Fibroblast of pulmonary artery (primary cell): ENCODE measurements around the gene RAX2.

Experiments used
- DNase-seq: peaks from one replicate; pipeline ENCODE4 v3.0.0-alpha.2; 2010; ENCODE audit warnings: low read depth
- H3K4me3 ChIP-seq: replicated peaks from 2 replicates; pipeline ENCODE4 v1.5.1; 2011; ENCODE audit warnings: low read depth, mild to moderate bottlenecking, control low read depth, low read length, moderate library complexity
- CTCF ChIP-seq: IDR thresholded peaks from 2 replicates; pipeline ENCODE4 v1.5.1; 2011; ENCODE audit warnings: mild to moderate bottlenecking, control low read depth, low read length, inconsistent platforms; ENCODE audit errors: missing control alignments

RAX2 gene

GRCh38 chr19:3776479-3777040 lies 4.5 kb upstream of the RAX2 start:
- no peak overlapping the region for H3K4me3 ChIP-seq
- no peak for DNase-seq
- TF ChIP-seq CTCF = no peak

- no peak for DNase-seq
- TF ChIP-seq CTCF = no peak
- no peak overlapping the region for H3K4me3 ChIP-seq
These were observed 3.8 kb upstream of the RAX2 start for GRCh38 chr19:3775831-3776230.

GRCh38 chr19:3775374-3775711 lies 3.3 kb upstream of the RAX2 start:
- DNase-seq = no peak
- no peak for TF ChIP-seq CTCF
- no peak overlapping the region for H3K4me3 ChIP-seq

- H3K4me3 ChIP-seq = no peak overlapping the region
- no peak for DNase-seq
- TF ChIP-seq CTCF = no peak
These were observed 2.8 kb upstream of the RAX2 start for GRCh38 chr19:3774621-3775373.

GRCh38 chr19:3773814-3774515 lies 1.9 kb upstream of the RAX2 start:
- no peak for DNase-seq
- no peak for TF ChIP-seq CTCF
- no peak overlapping the region for H3K4me3 ChIP-seq

GRCh38 chr19:3771000-3771905 lies 775 bp downstream of the RAX2 start:
- TF ChIP-seq CTCF = no peak
- H3K4me3 ChIP-seq = no peak overlapping the region
- no peak for DNase-seq
